NB4 (cell line): ENCODE data around the gene GPC3.

ENCODE experiments used
- DNase-seq: peaks from one replicate; pipeline ENCODE4 v3.0.0; 2010; ENCODE audit warnings: low read depth
- H3K4me3 ChIP-seq: one replicate; pipeline ENCODE4 v1.5.1; 2011; ENCODE audit warnings: mild to moderate bottlenecking, low read depth, low read length, moderate library complexity
- MYC ChIP-seq: IDR thresholded peaks from 2 replicates; pipeline ENCODE4 v1.6.1; 2011; ENCODE audit warnings: low read depth, low read length
- POLR2A ChIP-seq: IDR thresholded peaks from 2 replicates; pipeline ENCODE4 v1.6.1; 2011; ENCODE audit warnings: mild to moderate bottlenecking; ENCODE audit not compliant: insufficient read length; ENCODE audit errors: extremely low read depth
- TF ChIP-seq, protein P1 (sequence below): IDR thresholded peaks from 2 replicates; pipeline ENCODE4 v1.6.1; 2011; ENCODE audit warnings: low read depth, low read length
- TF ChIP-seq, protein P2 (sequence below): IDR thresholded peaks from one replicate; pipeline ENCODE4 v1.5.1; 2012; ENCODE audit warnings: low read depth, low read length

Gene GPC3

DNA sequence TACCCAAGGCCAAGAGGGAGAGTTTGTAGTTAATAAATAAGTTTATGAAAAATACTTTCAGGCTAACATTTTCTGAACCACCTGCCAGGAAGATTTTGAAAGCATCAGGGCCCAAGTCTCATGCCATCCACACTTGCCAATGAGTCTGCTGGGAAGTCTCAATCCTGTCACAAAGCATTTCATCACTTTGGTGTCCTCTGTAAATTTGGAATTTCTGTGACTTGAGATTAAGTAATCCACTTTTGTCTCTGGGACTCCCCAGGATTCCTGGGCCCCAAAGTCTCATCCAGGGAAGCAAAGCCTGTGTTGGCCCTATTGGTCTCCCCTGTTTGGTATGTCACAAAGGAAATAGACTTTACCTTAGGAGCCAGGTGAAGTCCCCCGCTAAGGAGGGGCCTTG lies 470.9 kb downstream of the GPC3 start:
- no peak overlapping the region for H3K4me3 ChIP-seq
- DNase-seq, result no peak
- TF ChIP-seq MYC (no peak), POLR2A (no peak)
- TF ChIP-seq, protein P1, sequence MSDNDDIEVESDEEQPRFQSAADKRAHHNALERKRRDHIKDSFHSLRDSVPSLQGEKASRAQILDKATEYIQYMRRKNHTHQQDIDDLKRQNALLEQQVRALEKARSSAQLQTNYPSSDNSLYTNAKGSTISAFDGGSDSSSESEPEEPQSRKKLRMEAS, result no peak
- TF ChIP-seq, protein P2, sequence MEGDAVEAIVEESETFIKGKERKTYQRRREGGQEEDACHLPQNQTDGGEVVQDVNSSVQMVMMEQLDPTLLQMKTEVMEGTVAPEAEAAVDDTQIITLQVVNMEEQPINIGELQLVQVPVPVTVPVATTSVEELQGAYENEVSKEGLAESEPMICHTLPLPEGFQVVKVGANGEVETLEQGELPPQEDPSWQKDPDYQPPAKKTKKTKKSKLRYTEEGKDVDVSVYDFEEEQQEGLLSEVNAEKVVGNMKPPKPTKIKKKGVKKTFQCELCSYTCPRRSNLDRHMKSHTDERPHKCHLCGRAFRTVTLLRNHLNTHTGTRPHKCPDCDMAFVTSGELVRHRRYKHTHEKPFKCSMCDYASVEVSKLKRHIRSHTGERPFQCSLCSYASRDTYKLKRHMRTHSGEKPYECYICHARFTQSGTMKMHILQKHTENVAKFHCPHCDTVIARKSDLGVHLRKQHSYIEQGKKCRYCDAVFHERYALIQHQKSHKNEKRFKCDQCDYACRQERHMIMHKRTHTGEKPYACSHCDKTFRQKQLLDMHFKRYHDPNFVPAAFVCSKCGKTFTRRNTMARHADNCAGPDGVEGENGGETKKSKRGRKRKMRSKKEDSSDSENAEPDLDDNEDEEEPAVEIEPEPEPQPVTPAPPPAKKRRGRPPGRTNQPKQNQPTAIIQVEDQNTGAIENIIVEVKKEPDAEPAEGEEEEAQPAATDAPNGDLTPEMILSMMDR, result no peak

DNA sequence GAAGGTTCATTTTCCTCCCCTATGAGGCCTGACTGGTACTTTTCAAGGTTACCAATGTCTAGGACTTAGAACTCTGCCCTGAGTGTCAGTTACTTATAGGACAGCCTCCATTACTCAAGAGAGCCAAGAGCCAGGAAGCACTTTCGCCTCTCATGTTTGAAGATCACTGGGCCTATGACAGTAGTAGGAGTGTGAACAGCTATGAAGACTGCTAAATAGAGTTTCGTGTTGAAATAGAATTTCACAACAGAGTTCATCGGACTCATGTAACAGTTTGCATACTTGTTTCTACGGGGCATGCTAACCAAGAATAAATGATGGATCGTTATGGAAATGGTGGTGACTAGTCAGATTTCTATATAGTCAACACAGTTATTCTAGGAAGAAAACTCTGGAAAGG lies 472.3 kb downstream of the GPC3 start:
- no peak for DNase-seq
- H3K4me3 ChIP-seq, result no peak overlapping the region
- TF ChIP-seq, protein P1, result no peak
- TF ChIP-seq, protein P2, result no peak
- TF ChIP-seq MYC, result no peak
- TF ChIP-seq POLR2A, result no peak

DNA sequence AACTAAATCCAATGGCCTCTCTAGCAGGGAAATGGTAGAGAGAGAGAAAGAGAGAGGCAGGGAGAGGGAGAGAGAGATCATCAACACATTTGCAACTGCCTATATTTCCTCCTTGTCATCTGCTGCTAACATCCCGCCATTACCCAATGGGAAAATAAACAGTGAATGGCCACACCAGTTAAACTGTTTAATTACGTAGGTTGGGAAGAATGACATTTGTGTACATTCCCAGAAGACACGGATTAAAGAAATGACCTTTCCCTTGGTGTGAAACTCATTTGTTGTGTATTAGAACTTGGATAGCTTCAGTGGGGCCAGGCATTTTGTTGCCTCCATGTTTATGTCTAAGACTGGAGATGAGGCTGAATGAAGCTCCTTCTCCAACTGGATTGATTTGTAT lies 474.4 kb downstream of the GPC3 start:
- no peak overlapping the region for H3K4me3 ChIP-seq
- TF ChIP-seq MYC (no peak), POLR2A (no peak)
- TF ChIP-seq, protein P1, result no peak
- TF ChIP-seq, protein P2, result no peak
- DNase-seq, result no peak

DNA sequence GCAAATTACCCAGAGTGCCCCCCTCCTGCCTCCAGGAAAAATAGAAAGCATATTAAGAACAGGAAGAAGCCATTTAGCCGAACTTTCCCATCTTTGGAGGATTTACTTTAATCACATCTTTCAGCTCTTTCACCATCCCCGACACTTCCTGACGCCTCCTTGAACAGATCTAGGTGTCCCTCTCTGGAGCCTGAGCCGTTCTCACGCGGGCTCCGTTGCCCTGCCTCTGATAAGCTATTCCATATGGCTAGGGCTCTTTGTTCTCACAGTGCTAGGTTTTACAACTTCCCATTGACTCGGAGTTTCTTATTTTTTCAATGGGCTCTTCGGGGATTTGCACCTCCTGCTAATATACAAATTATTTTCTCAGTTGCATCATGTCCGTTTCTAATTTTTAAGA lies 488.0 kb downstream of the GPC3 start:
- TF ChIP-seq MYC (no peak), POLR2A (no peak)
- TF ChIP-seq, protein P2, result no peak
- TF ChIP-seq, protein P1, result no peak
- no peak for DNase-seq
- no peak overlapping the region for H3K4me3 ChIP-seq

DNA sequence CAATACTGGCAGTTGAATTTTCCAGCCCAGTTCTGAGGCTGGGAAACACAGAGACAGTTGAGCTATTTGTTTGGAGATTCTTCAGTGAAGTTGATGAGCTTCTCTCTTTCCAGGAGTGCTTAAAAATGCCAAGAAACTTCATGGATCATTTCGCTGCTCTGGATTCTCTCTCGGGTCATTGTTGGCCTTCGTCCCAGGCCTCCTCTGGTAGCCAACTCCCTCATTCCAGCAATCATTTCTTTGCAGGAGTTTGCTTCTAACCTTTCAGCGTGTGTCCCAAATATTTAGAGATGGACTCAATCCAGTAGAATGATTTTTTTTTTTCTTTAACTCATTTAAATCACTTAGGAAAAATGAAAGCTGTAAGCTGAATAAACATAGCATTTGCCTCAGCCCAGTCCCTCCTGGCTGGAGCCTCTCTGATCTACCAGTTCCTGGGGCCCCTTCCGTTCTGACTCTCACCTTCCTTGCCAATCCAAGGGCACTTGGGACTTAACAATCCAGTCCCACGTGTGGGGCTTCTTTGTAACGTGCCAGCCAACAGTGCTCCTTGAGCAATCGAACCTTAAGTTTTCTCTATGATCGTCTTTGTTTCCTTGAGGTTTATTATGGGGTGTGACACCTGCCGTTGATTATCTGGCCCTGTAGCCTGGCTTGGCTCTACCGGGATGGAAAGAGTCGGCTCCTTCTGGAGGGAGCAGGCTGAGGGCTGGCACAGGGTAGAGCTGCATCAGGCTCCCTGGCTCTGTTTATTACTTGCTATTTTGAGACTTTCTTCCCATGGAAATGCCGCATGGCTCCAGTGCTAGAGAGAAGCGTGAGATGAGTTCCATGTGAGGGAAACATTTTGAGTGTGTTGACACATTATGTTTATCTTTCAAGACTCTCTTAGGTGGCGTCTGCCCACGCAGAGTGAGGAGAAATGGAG lies 489.7 kb downstream of the GPC3 start:
- DNase-seq, result no peak
- H3K4me3 ChIP-seq, result no peak overlapping the region
- TF ChIP-seq, protein P2, result no peak
- TF ChIP-seq, protein P1, result no peak

DNA sequence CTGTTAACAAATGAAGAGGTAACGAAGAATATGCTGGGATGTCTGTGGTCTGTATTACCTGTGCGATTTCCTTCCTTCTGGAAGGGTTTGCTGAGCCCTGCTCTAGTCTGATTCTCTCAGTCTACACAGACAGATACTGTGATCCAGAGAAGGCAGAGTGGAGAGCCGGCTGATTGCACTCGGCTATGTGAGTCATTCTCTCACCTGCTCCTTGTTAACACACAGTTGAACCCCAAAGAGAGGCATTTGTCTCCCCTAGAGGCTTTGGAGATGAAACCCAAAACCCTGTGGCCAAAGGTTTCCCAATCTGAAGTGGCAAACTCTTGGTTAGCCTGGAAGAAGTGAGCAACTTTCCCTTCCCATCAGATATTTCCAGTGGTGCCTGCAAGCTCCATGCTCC lies 492.0 kb downstream of the GPC3 start:
- no peak overlapping the region for H3K4me3 ChIP-seq
- TF ChIP-seq, protein P1, result no peak
- no peak for TF ChIP-seq POLR2A
- TF ChIP-seq, protein P2, result no peak
- TF ChIP-seq MYC, result no peak
- DNase-seq, result no peak
